Measurements from ENCODE around the gene MARCO. TPM values are rescaled to one million over a fixed set of nuclear protein-coding genes. Genes with fewer than 3 reads are reported as not detected.

MARCO gene
- polyA plus RNA-seq, 1 of the 3 experiments (the other 2 are of a cell fraction): not detected

DNA sequence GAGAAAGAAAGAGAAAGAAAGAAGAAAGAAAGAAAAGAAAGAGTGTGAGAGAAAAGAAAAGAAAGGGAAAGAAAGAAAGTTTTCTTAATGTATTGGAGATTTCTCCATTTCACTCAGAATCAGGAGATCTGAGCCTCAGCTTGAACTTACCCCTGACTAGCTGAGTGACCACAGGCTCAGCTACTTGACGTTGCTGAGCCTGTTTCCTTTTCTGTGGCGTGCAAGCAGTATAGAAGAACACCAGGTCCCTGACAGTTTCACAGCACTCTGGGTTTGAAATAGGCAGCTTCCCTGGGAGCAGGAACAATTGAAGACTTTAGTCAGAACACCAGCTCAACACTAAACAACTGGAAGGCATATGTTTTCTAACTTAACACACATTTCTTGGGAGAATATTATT lies 44.7 kb downstream of the MARCO start:
- no peak overlapping the region for H3K4me3 ChIP-seq (ENCODE audit: low read depth in 2 of 2, low read length in 1 of 2)
- TF ChIP-seq, protein P1, sequence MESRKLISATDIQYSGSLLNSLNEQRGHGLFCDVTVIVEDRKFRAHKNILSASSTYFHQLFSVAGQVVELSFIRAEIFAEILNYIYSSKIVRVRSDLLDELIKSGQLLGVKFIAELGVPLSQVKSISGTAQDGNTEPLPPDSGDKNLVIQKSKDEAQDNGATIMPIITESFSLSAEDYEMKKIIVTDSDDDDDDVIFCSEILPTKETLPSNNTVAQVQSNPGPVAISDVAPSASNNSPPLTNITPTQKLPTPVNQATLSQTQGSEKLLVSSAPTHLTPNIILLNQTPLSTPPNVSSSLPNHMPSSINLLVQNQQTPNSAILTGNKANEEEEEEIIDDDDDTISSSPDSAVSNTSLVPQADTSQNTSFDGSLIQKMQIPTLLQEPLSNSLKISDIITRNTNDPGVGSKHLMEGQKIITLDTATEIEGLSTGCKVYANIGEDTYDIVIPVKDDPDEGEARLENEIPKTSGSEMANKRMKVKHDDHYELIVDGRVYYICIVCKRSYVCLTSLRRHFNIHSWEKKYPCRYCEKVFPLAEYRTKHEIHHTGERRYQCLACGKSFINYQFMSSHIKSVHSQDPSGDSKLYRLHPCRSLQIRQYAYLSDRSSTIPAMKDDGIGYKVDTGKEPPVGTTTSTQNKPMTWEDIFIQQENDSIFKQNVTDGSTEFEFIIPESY (IDR thresholded peaks at IDR 0.05; ENCODE audit: borderline replicate concordance, low read depth): no peak
- TF ChIP-seq RFX5 (IDR thresholded peaks at IDR 0.05; ENCODE audit: low read length) (no peak), RXRA (IDR thresholded peaks at IDR 0.05; ENCODE audit: borderline replicate concordance, low read depth) (no peak), JUND (IDR thresholded peaks at IDR 0.05) (no peak), EP300 (IDR thresholded peaks at IDR 0.05; ENCODE audit: borderline replicate concordance in 1 of 2, low read depth in 1 of 2, low read length in 1 of 2) (no peak)
- TF ChIP-seq, protein P2, sequence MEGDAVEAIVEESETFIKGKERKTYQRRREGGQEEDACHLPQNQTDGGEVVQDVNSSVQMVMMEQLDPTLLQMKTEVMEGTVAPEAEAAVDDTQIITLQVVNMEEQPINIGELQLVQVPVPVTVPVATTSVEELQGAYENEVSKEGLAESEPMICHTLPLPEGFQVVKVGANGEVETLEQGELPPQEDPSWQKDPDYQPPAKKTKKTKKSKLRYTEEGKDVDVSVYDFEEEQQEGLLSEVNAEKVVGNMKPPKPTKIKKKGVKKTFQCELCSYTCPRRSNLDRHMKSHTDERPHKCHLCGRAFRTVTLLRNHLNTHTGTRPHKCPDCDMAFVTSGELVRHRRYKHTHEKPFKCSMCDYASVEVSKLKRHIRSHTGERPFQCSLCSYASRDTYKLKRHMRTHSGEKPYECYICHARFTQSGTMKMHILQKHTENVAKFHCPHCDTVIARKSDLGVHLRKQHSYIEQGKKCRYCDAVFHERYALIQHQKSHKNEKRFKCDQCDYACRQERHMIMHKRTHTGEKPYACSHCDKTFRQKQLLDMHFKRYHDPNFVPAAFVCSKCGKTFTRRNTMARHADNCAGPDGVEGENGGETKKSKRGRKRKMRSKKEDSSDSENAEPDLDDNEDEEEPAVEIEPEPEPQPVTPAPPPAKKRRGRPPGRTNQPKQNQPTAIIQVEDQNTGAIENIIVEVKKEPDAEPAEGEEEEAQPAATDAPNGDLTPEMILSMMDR (IDR thresholded peaks at IDR 0.05): no peak
- TF ChIP-seq, protein P3, sequence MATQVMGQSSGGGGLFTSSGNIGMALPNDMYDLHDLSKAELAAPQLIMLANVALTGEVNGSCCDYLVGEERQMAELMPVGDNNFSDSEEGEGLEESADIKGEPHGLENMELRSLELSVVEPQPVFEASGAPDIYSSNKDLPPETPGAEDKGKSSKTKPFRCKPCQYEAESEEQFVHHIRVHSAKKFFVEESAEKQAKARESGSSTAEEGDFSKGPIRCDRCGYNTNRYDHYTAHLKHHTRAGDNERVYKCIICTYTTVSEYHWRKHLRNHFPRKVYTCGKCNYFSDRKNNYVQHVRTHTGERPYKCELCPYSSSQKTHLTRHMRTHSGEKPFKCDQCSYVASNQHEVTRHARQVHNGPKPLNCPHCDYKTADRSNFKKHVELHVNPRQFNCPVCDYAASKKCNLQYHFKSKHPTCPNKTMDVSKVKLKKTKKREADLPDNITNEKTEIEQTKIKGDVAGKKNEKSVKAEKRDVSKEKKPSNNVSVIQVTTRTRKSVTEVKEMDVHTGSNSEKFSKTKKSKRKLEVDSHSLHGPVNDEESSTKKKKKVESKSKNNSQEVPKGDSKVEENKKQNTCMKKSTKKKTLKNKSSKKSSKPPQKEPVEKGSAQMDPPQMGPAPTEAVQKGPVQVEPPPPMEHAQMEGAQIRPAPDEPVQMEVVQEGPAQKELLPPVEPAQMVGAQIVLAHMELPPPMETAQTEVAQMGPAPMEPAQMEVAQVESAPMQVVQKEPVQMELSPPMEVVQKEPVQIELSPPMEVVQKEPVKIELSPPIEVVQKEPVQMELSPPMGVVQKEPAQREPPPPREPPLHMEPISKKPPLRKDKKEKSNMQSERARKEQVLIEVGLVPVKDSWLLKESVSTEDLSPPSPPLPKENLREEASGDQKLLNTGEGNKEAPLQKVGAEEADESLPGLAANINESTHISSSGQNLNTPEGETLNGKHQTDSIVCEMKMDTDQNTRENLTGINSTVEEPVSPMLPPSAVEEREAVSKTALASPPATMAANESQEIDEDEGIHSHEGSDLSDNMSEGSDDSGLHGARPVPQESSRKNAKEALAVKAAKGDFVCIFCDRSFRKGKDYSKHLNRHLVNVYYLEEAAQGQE (IDR thresholded peaks at IDR 0.05; ENCODE audit: low read depth, low read length): no peak
- no peaks in the 10 kb centered on the region for H3K36me3 ChIP-seq (replicated peaks in 1 of 2; ENCODE audit: control insufficient read depth in 1 of 2, insufficient read depth in 2 of 2, low read length in 1 of 2)
- H3K79me2 ChIP-seq (ENCODE audit: insufficient read depth): no peaks in the 10 kb centered on the region
- H3K27ac ChIP-seq (ENCODE audit: low read depth in 2 of 2, low read length in 1 of 2): no peak overlapping the region
- ChIA-PET CTCF (interaction anchor here (0.6 to 1.4 kb wide), 5 partner anchors 8 to 105 kb away, joined by 3 to 4 read pairs (median 3); no protein-coding TSS in a partner anchor), POLR2A (no interaction called here)
- no peaks in the 10 kb centered on the region for H3K9me3 ChIP-seq
- no peaks in the 10 kb centered on the region; the same call in 1 of the 2 replicates for H3K27me3 ChIP-seq (ENCODE audit: insufficient read depth)
- H2AFZ ChIP-seq (ENCODE audit: low read depth): no peak overlapping the region
- H3K4me2 ChIP-seq: no peak overlapping the region
- WGBS (ENCODE audit: low lambda C conversion rate): 0% methylated on average over 2 of the region's 2 CpGs
- H4K20me1 ChIP-seq (ENCODE audit: insufficient read depth): no peaks in the 10 kb centered on the region
- H3F3A ChIP-seq (replicated peaks; ENCODE audit: insufficient read depth): no peaks in the 10 kb centered on the region
- no peak for DNase-seq
- H3K9ac ChIP-seq: no peak overlapping the region
- H3K4me1 ChIP-seq (ENCODE audit: control insufficient read depth in 1 of 2, insufficient read depth in 2 of 2, low read depth in 1 of 2, low read length in 1 of 2): no peaks in the 10 kb centered on the region
- H3K9me2 ChIP-seq: no peaks in the 10 kb centered on the region

DNA sequence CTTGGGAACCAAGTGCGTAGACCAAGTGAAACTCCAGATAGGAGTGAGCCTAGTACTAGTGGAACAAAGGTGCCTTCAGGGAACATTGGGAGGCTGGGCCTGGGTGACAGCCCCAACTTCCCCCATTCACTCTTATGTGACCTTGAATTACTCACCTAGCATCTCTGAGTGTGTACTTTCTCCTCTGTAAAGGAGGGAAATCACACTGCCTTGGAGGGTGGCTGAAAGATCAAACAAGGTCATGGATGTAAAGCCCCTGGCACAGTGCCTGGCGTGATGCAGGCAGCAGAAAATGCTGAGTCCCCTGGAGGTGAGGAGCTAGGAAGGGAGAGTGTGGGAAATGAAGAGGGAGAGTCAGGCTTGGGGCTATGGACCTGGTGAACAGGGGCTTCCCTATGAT lies 45.9 kb downstream of the MARCO start:
- no peak overlapping the region for H3K27ac ChIP-seq (ENCODE audit: low read depth in 2 of 2, low read length in 1 of 2)
- H3K79me2 ChIP-seq (ENCODE audit: insufficient read depth): no peaks in the 10 kb centered on the region
- H3K4me1 ChIP-seq (ENCODE audit: control insufficient read depth in 1 of 2, insufficient read depth in 2 of 2, low read depth in 1 of 2, low read length in 1 of 2): no peaks in the 10 kb centered on the region
- H2AFZ ChIP-seq (ENCODE audit: low read depth): no peak overlapping the region
- CTCF ChIA-PET: interaction anchor here (1.4 kb wide), 1 partner anchor 9 kb away, joined by 3 read pairs; no protein-coding TSS in a partner anchor
- no peak overlapping the region for H3K9ac ChIP-seq
- no peaks in the 10 kb centered on the region for H3K36me3 ChIP-seq (replicated peaks in 1 of 2; ENCODE audit: control insufficient read depth in 1 of 2, insufficient read depth in 2 of 2, low read length in 1 of 2)
- WGBS (ENCODE audit: low lambda C conversion rate): 0% methylated on average over 2 of the region's 2 CpGs
- H4K20me1 ChIP-seq (ENCODE audit: insufficient read depth): no peaks in the 10 kb centered on the region
- H3K27me3 ChIP-seq (ENCODE audit: insufficient read depth): no peaks in the 10 kb centered on the region; the same call in 1 of the 2 replicates
- H3F3A ChIP-seq (replicated peaks; ENCODE audit: insufficient read depth): no peaks in the 10 kb centered on the region
- no peak for DNase-seq
- no peak overlapping the region for H3K4me3 ChIP-seq (ENCODE audit: low read depth in 2 of 2, low read length in 1 of 2)
- H3K4me2 ChIP-seq: no peak overlapping the region
- POLR2A ChIA-PET: no interaction called here
- no peaks in the 10 kb centered on the region for H3K9me2 ChIP-seq
- H3K9me3 ChIP-seq: no peaks in the 10 kb centered on the region
- TF ChIP-seq, protein P3 (IDR thresholded peaks at IDR 0.05; ENCODE audit: low read depth, low read length): no peak
- no peak for TF ChIP-seq ELF1 (IDR thresholded peaks at IDR 0.05)
- no peak for TF ChIP-seq FOXJ3 (CRISPR knock-in tag; IDR thresholded peaks at IDR 0.05)
- TF ChIP-seq MEF2A (IDR thresholded peaks at IDR 0.05; ENCODE audit: borderline replicate concordance, low read depth): no peak
- TF ChIP-seq JUND (IDR thresholded peaks at IDR 0.05): no peak
- TF ChIP-seq, protein P4, sequence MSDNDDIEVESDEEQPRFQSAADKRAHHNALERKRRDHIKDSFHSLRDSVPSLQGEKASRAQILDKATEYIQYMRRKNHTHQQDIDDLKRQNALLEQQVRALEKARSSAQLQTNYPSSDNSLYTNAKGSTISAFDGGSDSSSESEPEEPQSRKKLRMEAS (IDR thresholded peaks at IDR 0.05; ENCODE audit: low read depth): no peak
- TF ChIP-seq, protein P1 (IDR thresholded peaks at IDR 0.05; ENCODE audit: borderline replicate concordance, low read depth): no peak
- TF ChIP-seq YY1 (IDR thresholded peaks at IDR 0.05; ENCODE audit: low read depth): no peak
- TF ChIP-seq RXRA (IDR thresholded peaks at IDR 0.05; ENCODE audit: borderline replicate concordance, low read depth): no peak

Data from SK-N-SH (cell line).